ENCODE measurements around the gene MLLT6.

The MLLT6 gene

GRCh38 chr17:38745545-38745944 lies 40.5 kb downstream of the MLLT6 start:
- no peak for DNase-seq

GRCh38 chr17:38746004-38746848 lies 41.2 kb downstream of the MLLT6 start:
- DNase-seq, result no peak

GRCh38 chr17:38746849-38747462 lies 41.9 kb downstream of the MLLT6 start:
- no peak for DNase-seq

DNA sequence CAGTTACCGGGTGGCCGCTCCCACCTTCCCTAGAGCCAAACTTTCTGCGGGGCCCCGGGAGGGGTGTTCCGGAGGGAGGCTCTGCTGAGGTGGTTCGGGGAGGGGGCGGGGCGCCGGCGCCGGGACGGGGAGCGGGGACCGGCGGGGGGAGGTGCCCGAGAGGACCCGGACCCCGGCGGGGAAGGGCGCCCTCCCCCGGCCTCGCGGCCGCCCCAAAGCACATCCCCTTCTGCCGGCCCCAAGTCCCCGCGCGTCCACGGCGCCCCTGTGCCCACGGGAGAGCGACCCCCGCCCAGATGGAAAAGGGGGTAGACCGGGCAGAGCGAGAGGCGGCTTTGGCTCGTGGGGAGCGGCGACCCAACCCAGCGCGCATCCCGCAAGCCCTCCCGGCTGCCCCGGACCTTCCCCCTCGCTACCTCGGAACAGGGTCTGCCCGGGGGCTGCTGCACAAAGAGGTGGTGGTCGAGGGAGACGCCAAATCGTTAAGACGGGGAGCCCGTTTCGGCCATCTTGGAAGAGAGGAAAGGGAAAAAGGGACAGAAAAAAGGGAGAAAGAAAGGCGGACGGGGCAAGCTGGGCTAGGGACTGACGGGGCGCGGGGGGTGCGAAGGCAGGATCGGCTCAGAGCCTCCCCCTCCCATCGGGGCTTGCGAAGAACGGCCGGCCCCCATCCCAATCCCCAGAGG lies 42.5 kb downstream of the MLLT6 start:
- no peak for DNase-seq

DNA sequence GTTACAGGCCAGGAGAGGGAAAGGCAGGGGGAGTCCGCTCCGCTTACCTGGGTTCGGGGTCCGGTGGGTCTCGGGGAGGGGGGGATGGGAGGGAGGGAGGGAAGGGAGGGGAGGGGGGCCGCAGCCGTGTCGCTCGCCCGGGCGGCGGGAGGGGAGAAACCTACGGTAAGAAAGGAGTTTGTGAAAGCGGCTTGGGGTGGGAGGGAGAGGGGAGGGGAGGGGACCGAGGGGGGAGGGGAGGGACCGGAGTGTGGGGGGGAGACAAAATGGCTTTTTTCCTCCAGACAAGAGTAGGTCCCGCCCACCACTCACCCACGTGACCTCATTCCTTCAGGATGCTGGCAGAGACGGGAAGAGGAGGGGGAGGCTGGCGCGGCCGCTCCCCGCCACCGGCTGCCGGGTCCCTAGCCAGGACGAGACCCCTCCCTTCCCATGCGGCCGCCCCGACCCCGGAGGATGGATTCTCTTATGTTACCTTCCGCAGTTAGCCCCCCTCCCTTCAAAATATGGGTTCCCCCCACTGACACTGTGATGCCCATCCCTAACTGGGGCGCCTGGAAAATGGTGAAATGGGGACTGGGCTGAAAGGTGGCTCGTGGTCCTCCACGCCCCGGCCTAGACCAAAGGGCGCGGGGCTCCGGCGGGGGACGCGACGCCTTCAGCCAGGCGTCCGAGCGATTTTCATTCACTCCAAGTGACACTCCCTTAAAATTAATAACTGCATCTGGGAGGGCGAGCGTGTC lies 43.2 kb downstream of the MLLT6 start, which contains the start of gene PCGF2:
PCGF2 (minus strand) TSS at position 188 of the 743 bp plus-strand sequence. CDS start 7,934 bp downstream, outside the sequence.
- no peak for DNase-seq

DNA sequence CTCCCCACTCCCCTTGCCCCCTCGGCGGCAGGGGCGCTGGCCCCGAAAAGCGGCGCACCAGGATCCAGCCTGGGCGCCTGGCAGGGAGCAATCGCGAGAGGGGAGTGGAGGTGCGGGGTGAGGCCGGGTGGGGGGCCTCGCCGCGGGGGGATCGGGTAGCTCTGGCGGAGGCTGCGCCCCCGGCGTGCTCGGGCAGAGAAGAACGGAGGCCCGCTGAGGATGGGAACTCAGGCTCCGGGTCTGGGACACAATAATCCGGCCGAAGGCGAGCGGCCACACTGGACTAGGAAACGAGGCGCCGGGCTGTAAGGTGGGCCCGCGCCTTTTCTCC lies 43.8 kb downstream of the MLLT6 start:
- DNase-seq, result no peak

- no peak for DNase-seq
Measured at GRCh38 chr17:38749223-38750043, 44.4 kb downstream of the MLLT6 start.

GRCh38 chr17:38750044-38750311 lies 44.9 kb downstream of the MLLT6 start:
- no peak for DNase-seq

GRCh38 chr17:38750312-38751121 lies 45.4 kb downstream of the MLLT6 start:
- DNase-seq, result no peak

- DNase-seq, result no peak
Measured at GRCh38 chr17:38751144-38751807, 46.2 kb downstream of the MLLT6 start.

DNA sequence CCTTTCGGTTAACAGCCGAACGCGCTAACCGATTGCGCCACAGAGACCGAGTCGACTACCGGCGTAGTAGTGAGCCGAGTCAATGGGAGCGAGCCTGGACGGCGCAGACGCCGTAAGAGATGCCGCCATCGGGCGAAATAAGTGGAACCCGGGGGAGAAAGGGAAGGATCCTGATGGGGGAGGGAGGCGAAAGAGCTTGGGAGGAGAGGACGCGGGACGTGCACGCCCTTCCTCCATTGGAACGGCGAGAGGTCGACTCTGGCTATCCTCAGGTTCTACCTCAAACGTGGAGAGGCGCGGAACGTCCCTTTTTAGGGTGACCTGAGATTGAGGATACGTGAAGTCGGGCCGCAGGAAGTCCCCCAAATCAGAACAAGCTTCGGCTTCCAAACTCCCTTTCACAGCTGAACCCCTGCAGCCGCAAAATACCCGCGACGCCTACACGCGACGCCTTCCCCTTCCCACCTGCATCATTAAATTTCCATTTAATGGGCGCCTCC lies 46.8 kb downstream of the MLLT6 start:
- peak; percentile 61 for DNase-seq

GRCh38 chr17:38752308-38753070 lies 47.4 kb downstream of the MLLT6 start, which contains the start of gene PSMB3:
Gene PSMB3, plus strand, starts transcription at chr17:38752741. Its CDS starts 86 bp downstream, at chr17:38752827.
- peak; percentile 94 for DNase-seq

DNA sequence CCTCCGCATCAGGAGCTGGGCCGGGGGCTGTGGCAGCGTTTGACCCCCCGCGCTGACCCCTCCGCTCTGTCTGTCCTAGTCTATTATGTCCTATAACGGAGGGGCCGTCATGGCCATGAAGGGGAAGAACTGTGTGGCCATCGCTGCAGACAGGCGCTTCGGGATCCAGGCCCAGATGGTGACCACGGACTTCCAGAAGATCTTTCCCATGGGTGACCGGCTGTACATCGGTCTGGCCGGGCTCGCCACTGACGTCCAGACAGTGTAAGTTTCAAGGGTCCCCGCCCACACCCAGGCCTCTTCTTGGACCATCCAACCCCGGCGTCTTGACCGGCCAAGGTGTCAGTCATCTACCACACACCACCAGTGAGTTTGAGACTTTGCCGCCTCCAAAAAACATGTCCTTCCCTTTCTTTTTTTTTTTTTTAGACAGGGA lies 48.0 kb downstream of the MLLT6 start:
- DNase-seq, result no peak

DNA sequence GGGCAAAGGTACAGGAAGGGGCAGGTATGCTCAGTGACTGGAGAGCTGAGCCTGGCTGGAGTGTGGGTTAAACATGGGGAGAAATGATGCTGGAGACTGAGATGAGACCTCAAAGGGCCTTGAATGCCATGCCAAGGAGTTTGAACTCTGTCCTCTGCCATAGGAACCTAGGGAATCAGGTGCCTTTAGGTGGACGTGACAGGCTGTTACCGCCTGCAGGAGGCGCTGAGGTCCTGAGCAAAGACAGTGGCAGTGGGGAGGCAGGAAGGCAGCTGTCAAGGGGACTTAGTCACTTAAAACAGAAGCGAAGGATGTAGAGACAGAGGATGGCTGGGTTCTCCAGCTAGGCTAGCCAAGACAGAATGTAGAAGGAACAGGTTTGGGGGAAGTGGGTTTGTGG lies 56.5 kb downstream of the MLLT6 start:
- DNase-seq, result no peak

GRCh38 chr17:38762231-38762630 lies 57.2 kb downstream of the MLLT6 start:
- DNase-seq, result no peak

GRCh38 chr17:38766341-38766740 lies 61.3 kb downstream of the MLLT6 start:
- no peak for DNase-seq

DNA sequence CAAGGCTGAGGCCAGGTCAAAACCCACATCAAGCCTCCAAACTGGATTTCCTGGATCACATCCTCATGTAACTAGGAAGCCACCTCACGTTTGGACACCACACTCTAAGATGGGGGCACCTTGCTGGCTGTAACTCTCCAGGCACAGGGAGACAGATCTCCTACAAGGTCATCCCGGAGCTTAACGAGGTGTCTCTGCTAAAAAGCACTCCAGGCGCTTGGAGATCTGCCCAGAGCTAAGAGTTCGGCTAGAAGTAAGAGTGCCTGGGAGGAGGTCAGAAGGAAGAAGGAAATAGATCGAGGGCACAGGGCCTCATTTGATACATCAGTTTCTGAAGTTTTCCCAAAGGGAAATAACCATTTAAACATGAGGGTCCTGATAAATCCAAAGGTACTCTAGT lies 63.3 kb downstream of the MLLT6 start:
- DNase-seq, result no peak

DNA sequence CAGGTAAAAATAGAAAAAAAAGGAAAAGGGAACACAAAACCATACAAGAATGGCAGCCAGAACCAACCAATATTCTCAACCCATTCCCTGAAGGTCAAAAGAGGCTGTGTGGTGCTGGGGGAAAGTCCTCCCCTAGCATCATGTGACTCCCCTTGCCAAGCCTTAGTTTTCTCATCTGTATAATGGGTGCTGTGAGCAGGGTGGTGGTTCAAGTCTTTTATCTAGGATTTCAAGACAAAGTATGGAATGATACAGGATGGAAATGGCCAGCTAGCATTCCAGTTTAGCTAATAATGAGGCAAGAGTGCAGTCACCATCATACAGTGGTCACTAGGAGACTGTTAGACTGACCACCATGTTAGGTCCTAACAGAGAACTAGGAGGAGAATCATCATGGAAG lies 68.2 kb downstream of the MLLT6 start:
- DNase-seq, result no peak

- no peak for DNase-seq
Measured at GRCh38 chr17:38777641-38778250, 72.7 kb downstream of the MLLT6 start.
